Prostate gland (tissue), 2 donors: ENCODE results near the gene FAM186B.

Source experiments
- CTCF ChIP-seq, 4 experiments: fragments of 200-600 bp in 2 of 4; fragments of 450-650 bp in 2 of 4; sonication (generic) in 2 of 4; IDR thresholded peaks; 1 replicate in 3 of 4; 2 replicates in 1 of 4; pipeline ENCODE4 v1.5.1; 2016 to 2019; ENCODE audit warnings: antibody characterized with exemption in 4 of 4, mild to moderate bottlenecking in 2 of 4, moderate library complexity in 2 of 4
- POLR2A ChIP-seq: fragments of 450-650 bp; IDR thresholded peaks from one replicate; pipeline ENCODE4 v1.6.1; 2016; ENCODE audit warnings: antibody characterized with exemption, mild to moderate bottlenecking
- POLR2AphosphoS5 ChIP-seq: sonication (generic); formaldehyde crosslinking; IDR thresholded peaks from one replicate; pipeline ENCODE4 v1.6.1; 2017; ENCODE audit warnings: antibody characterized with exemption

GRCh38 chr12:49552014-49552413 lies 53.4 kb downstream of the FAM186B start:
- TF ChIP-seq POLR2AphosphoS5 (no peak), POLR2A (no peak), CTCF (IDR thresholded peaks at IDR 0.05) (no peak)
